ENCODE data around the gene ZFP36L1.
"Not testable (repeated sequence)": the region's sequence is repeated elsewhere in the genome, so short reads cannot be mapped to it uniquely, and the experiment has no call there.

ZFP36L1 gene

GRCh38 chr14:68782091-68782981, 10.5 kb downstream of the ZFP36L1 start:
- DNase-seq = no peak

GRCh38 chr14:68781161-68782021, 11.5 kb downstream of the ZFP36L1 start:
- DNase-seq = no peak

GRCh38 chr14:68780358-68781160, 12.3 kb downstream of the ZFP36L1 start:
- no peak for DNase-seq

GRCh38 chr14:68779761-68780323, 13.0 kb downstream of the ZFP36L1 start:
- no peak for DNase-seq

GRCh38 chr14:68777644-68778043, 15.2 kb downstream of the ZFP36L1 start:
- no peak for DNase-seq

- DNase-seq = no peak
Observed at GRCh38 chr14:68775614-68776126, 17.2 kb downstream of the ZFP36L1 start.

GRCh38 chr14:68774771-68775613, 17.9 kb downstream of the ZFP36L1 start:
- DNase-seq = no peak

- DNase-seq = no peak
Observed at GRCh38 chr14:68772761-68773381, 20.0 kb downstream of the ZFP36L1 start.

GRCh38 chr14:68771631-68772030, 21.2 kb downstream of the ZFP36L1 start:
- DNase-seq = no peak

GRCh38 chr14:68770553-68771286, 22.1 kb downstream of the ZFP36L1 start:
- DNase-seq = no peak

GRCh38 chr14:68770051-68770450, 22.8 kb downstream of the ZFP36L1 start:
- no peak for DNase-seq

- DNase-seq = no peak
Observed at GRCh38 chr14:68768316-68768715, 24.6 kb downstream of the ZFP36L1 start.

- no peak for DNase-seq
Observed at GRCh38 chr14:68767248-68767645, 25.6 kb downstream of the ZFP36L1 start.

- DNase-seq = no peak
Observed at GRCh38 chr14:68766299-68767247, 26.3 kb downstream of the ZFP36L1 start.

GRCh38 chr14:68763843-68764242, 29.0 kb downstream of the ZFP36L1 start:
- DNase-seq = not testable (repeated sequence)

- DNase-seq = no peak
Observed at GRCh38 chr14:68762953-68763764, 29.7 kb downstream of the ZFP36L1 start.

- DNase-seq = no peak
Observed at GRCh38 chr14:68761391-68761790, 31.5 kb downstream of the ZFP36L1 start.

- no peak for DNase-seq
Observed at GRCh38 chr14:68760761-68761160, 32.1 kb downstream of the ZFP36L1 start.
